ENCODE measurements around the gene PDPN.

GRCh38 chr1:13628711-13629110 lies 45.1 kb downstream of the PDPN start:
- TF ChIP-seq, protein P1, sequence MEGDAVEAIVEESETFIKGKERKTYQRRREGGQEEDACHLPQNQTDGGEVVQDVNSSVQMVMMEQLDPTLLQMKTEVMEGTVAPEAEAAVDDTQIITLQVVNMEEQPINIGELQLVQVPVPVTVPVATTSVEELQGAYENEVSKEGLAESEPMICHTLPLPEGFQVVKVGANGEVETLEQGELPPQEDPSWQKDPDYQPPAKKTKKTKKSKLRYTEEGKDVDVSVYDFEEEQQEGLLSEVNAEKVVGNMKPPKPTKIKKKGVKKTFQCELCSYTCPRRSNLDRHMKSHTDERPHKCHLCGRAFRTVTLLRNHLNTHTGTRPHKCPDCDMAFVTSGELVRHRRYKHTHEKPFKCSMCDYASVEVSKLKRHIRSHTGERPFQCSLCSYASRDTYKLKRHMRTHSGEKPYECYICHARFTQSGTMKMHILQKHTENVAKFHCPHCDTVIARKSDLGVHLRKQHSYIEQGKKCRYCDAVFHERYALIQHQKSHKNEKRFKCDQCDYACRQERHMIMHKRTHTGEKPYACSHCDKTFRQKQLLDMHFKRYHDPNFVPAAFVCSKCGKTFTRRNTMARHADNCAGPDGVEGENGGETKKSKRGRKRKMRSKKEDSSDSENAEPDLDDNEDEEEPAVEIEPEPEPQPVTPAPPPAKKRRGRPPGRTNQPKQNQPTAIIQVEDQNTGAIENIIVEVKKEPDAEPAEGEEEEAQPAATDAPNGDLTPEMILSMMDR (IDR thresholded peaks at IDR 0.05), result no peak
- no peak for TF ChIP-seq POLR2A (IDR thresholded peaks at IDR 0.05)
